BLaER1 (cell line): ENCODE data around the gene ERC2.

ENCODE experiments used
- H3K27ac ChIP-seq: shearing (Covaris generic); formaldehyde crosslinking; 2 replicates; pipeline ENCODE4 v1.8.1; 2022
- H3K27me3 ChIP-seq: shearing (Covaris generic); formaldehyde crosslinking; 2 replicates; pipeline ENCODE4 v1.8.1; 2022
- H3K36me3 ChIP-seq: shearing (Covaris generic); formaldehyde crosslinking; 2 replicates; pipeline ENCODE4 v1.8.1; 2022
- H3K4me1 ChIP-seq: shearing (Covaris generic); formaldehyde crosslinking; 2 replicates; pipeline ENCODE4 v1.8.1; 2022
- H3K4me2 ChIP-seq: shearing (Covaris generic); formaldehyde crosslinking; 2 replicates; pipeline ENCODE4 v1.8.1; 2022
- H3K4me3 ChIP-seq: shearing (Covaris generic); formaldehyde crosslinking; 2 replicates; pipeline ENCODE4 v1.8.1; 2022
- H3K9ac ChIP-seq: shearing (Covaris generic); formaldehyde crosslinking; 2 replicates; pipeline ENCODE4 v1.8.1; 2022
- H3K9me3 ChIP-seq: shearing (Covaris generic); formaldehyde crosslinking; 2 replicates; pipeline ENCODE4 v1.8.1; 2022
- H4K20me1 ChIP-seq: shearing (Covaris generic); formaldehyde crosslinking; 2 replicates; pipeline ENCODE4 v1.8.1; 2022
- Cebpa-rat ChIP-seq: shearing (Covaris generic); IDR thresholded peaks from 2 replicates; pipeline ENCODE4 v1.8.1; 2022

The ERC2 gene

DNA sequence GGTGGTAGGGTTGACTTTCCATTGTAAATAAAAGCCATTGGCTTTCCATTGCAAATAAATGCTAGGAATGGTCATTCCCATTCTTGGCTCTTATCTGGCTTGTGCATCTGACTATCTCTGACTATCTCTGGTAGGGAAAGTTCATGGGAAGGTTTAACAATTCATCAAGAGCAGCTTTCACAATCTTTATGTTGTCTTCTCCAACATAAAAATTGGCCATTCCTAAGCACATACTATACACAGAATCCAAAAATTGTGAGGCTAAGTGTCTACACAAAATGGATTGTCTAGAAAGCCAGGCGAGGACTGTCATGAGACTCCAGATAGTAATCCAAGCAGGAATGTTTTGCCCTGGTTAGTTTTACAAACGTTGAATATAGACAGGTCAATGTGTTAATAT, 926.8 kb downstream of the ERC2 start:
- no peaks in the 10 kb centered on the region for H3K4me1 ChIP-seq
- no peaks in the 10 kb centered on the region for H3K9me3 ChIP-seq
- no peak for TF ChIP-seq Cebpa-rat
- H3K4me3 ChIP-seq, result no peak overlapping the region
- no peaks in the 10 kb centered on the region for H3K27me3 ChIP-seq
- H3K9ac ChIP-seq, result no peak overlapping the region
- H4K20me1 ChIP-seq, result no peaks in the 10 kb centered on the region
- H3K4me2 ChIP-seq, result no peak overlapping the region
- no peaks in the 10 kb centered on the region for H3K36me3 ChIP-seq
- no peak overlapping the region for H3K27ac ChIP-seq

DNA sequence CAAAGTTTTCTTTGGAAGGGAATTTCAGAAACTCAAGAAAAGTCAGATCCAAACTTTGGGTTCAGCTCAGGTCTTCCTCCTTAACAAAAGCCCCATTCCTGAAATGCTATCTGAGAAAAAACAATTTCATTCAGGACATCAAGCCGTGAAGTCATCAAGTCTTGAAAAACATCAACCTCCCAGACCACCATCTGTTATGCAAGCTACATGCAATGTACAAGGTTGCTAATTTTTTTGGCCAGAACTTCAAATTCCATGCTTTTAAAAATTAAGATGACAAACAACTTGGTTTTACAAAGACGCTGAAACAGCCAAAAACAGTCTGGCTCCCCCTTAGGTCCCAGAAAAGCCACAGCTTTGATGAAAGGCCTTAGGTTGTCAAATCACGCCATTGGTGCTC, 927.3 kb downstream of the ERC2 start:
- Histone ChIP-seq H3K9me3 (no peaks in the 10 kb centered on the region), H3K9ac (no peak overlapping the region), H3K36me3 (no peaks in the 10 kb centered on the region), H4K20me1 (no peaks in the 10 kb centered on the region), H3K4me3 (no peak overlapping the region), H3K4me2 (no peak overlapping the region), H3K27ac (no peak overlapping the region), H3K4me1 (no peaks in the 10 kb centered on the region), H3K27me3 (no peaks in the 10 kb centered on the region)
- no peak for TF ChIP-seq Cebpa-rat

DNA sequence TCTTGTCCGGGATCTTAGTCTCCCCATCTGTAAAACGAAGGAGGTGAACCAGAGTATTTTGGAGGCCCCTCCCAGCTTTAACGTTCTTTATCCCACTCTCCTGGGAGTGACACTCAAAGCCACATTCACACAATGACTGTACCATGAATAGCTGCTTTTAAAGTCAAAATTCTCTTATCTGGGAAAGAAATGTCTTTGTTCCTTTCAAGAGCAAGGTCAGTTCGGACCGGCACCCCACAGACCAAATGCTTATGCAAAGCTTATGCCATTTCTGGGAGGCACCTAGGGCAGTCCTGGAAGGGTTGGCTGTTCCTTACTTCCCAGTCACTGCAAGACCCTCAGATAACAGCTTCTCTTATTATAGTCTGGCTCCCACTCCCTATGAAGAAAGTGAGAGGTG, 927.7 kb downstream of the ERC2 start:
- no peaks in the 10 kb centered on the region for H4K20me1 ChIP-seq
- TF ChIP-seq Cebpa-rat, result no peak
- no peak overlapping the region for H3K4me2 ChIP-seq
- no peaks in the 10 kb centered on the region for H3K27me3 ChIP-seq
- no peaks in the 10 kb centered on the region for H3K4me1 ChIP-seq
- no peak overlapping the region for H3K9ac ChIP-seq
- no peak overlapping the region for H3K4me3 ChIP-seq
- H3K27ac ChIP-seq, result no peak overlapping the region
- no peaks in the 10 kb centered on the region for H3K36me3 ChIP-seq
- no peaks in the 10 kb centered on the region for H3K9me3 ChIP-seq

DNA sequence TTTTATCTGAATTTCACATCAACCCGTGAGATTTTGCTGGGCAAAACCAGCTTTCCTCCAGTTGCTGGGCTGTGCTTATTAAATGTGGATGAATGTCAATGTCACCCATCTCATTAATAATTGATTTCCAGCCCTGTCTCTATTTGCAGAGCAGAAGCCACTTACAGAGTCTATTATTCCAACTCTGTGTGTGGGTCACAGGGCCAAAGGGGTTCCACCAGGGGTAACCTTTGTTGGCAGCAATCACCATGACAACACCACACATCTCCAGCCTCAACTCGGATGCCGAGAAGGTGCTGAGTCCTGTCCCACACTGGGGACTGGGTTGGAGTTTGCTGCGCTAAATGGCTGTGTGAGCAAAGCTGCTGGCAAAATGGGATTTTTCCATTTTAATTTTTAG, 930.1 kb downstream of the ERC2 start:
- Histone ChIP-seq H4K20me1 (no peaks in the 10 kb centered on the region), H3K4me1 (no peaks in the 10 kb centered on the region), H3K9ac (no peak overlapping the region), H3K27ac (no peak overlapping the region), H3K27me3 (no peaks in the 10 kb centered on the region), H3K4me3 (no peak overlapping the region), H3K36me3 (no peaks in the 10 kb centered on the region), H3K4me2 (no peak overlapping the region), H3K9me3 (no peaks in the 10 kb centered on the region)
- no peak for TF ChIP-seq Cebpa-rat

DNA sequence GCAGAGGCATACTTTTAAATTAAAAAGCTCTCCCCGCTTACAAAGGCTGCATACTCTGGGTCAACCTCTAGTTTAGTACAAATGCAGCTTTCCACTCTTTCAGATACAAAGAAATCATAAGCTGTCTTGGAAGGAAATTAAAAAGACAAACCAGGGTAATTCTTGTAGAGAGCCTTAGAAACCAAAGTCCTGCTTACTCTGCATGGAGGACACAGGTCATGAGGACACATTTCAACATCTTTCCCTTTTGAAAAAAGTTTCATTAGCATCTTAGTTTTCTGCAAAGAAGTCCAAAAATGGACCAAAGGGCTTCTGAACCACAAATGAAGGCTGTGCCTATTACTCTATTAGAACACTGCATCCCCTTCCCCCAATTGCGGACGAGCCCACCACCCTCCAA, 930.7 kb downstream of the ERC2 start:
- no peak for TF ChIP-seq Cebpa-rat
- Histone ChIP-seq H3K27me3 (no peaks in the 10 kb centered on the region), H3K9ac (no peak overlapping the region), H3K4me1 (no peaks in the 10 kb centered on the region), H3K27ac (no peak overlapping the region), H4K20me1 (no peaks in the 10 kb centered on the region), H3K36me3 (no peaks in the 10 kb centered on the region), H3K9me3 (no peaks in the 10 kb centered on the region), H3K4me3 (no peak overlapping the region), H3K4me2 (no peak overlapping the region)

DNA sequence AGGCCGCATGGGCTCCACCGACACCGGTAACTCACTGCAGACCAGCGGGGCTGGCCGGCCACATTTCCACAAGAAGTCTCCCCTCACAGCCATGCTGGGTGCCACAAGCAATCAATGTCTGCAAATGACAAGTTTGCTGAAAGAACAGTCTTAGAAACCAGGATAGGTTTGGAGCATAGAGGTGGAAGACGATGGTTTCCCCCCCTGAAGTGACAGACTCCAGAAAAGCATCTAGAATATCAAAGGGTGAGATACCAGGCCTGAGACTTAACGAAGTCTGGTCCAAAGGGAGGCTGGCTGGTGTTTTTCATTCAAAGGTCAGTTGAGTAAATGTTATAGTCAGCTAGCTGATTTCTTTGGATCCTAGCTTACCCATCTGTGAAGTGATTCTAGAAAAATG, 931.1 kb downstream of the ERC2 start:
- H3K4me1 ChIP-seq, result no peaks in the 10 kb centered on the region
- H3K4me2 ChIP-seq, result no peak overlapping the region
- no peak for TF ChIP-seq Cebpa-rat

DNA sequence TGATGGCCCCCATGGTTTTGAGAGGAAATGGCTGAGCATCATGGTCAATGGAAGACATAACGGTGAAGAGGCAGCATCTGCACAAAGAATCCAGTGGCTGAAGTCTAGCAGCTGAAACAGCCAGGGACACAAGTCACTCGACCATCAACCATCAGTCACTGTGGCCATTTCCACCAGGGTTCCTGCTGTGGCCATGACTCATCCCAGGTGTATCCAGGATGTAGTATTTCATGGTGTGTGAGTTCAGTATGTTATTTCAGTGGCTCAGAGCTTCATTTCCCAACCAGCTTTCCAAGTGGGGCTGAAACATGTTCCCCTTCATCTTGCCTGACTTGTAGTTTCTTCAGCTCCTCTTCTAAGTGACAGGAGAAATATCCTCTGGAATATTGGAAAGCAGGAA, 933.4 kb downstream of the ERC2 start:
- Histone ChIP-seq H3K9ac (no peak overlapping the region), H3K36me3 (no peaks in the 10 kb centered on the region), H3K4me3 (no peak overlapping the region), H3K4me1 (no peaks in the 10 kb centered on the region), H4K20me1 (no peaks in the 10 kb centered on the region), H3K9me3 (no peaks in the 10 kb centered on the region), H3K27me3 (no peaks in the 10 kb centered on the region), H3K4me2 (no peak overlapping the region), H3K27ac (no peak overlapping the region)
- no peak for TF ChIP-seq Cebpa-rat

More for the DNA sequence above, 931.1 kb downstream of the ERC2 start:
- H3K9ac ChIP-seq, result no peak overlapping the region
- H4K20me1 ChIP-seq, result no peaks in the 10 kb centered on the region
- no peaks in the 10 kb centered on the region for H3K9me3 ChIP-seq
- no peaks in the 10 kb centered on the region for H3K36me3 ChIP-seq
- H3K4me3 ChIP-seq, result no peak overlapping the region
- no peak overlapping the region for H3K27ac ChIP-seq
- H3K27me3 ChIP-seq, result no peaks in the 10 kb centered on the region

DNA sequence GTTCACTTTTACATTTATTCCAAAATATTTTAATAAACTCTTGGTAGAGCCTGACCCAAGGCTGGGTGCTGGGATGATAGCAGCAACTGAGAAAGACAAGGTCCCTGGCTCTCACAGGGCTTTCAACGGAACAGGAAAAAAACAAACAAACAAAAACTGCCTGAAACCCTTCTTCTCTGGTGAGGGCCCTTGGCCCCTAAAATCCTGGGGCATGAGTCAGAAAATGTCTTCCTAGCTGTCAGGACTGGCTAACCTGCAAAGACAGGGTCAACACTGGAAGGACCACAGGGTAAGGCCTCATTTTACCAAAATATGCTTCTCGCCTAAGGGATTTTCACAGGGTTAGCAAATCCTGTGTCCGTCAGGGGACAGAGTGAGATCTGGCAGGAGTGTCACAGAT, 935.5 kb downstream of the ERC2 start:
- no peak overlapping the region for H3K4me3 ChIP-seq
- no peaks in the 10 kb centered on the region for H4K20me1 ChIP-seq
- H3K27me3 ChIP-seq, result no peaks in the 10 kb centered on the region
- H3K4me2 ChIP-seq, result no peak overlapping the region
- no peak overlapping the region for H3K27ac ChIP-seq
- no peak overlapping the region for H3K9ac ChIP-seq
- H3K9me3 ChIP-seq, result no peaks in the 10 kb centered on the region
- no peaks in the 10 kb centered on the region for H3K36me3 ChIP-seq
- H3K4me1 ChIP-seq, result no peaks in the 10 kb centered on the region
- TF ChIP-seq Cebpa-rat, result no peak

DNA sequence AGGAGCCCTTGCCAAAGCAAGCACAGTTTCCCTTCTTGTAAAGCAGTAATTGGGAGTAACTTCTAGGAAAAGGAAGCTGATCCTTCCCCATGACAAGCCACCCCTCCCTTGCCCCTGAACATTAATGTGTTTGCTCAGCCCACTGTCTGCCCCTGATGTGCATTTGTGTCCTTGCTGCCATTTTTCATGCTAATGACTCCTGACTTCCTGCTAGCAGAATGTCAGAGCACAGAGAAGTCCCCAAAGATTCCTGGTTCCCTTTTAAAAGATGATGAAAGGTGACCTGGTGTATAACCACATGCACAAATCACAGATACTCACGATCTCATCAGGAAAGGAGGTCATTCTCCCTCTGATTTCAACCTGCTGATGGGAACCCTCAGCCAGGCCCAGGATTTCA, 936.9 kb downstream of the ERC2 start:
- H3K36me3 ChIP-seq, result no peaks in the 10 kb centered on the region
- no peak overlapping the region for H3K9ac ChIP-seq
- H3K4me2 ChIP-seq, result no peak overlapping the region
- TF ChIP-seq Cebpa-rat, result no peak
- no peaks in the 10 kb centered on the region for H3K9me3 ChIP-seq
- no peaks in the 10 kb centered on the region for H4K20me1 ChIP-seq
- H3K27ac ChIP-seq, result no peak overlapping the region
- H3K27me3 ChIP-seq, result no peaks in the 10 kb centered on the region
- no peak overlapping the region for H3K4me3 ChIP-seq
- no peaks in the 10 kb centered on the region for H3K4me1 ChIP-seq

DNA sequence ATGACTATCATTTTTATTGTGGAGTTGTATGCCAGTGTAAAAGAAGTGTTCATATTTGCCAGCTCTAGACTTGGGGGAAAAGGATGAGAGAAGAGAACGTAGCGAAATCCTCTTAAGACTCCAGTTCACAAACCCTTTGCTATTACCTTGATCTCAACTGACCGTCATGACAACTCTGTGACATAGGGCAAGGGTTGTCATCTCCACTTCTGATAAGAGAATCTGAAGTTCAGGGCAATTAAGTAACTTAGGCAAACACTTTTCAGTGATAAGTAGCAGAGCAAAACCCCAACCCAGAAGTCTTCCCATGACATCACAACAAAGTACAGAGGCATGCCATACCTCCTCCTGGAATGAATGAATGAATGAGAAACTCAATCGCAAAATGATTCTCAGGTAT, 940.9 kb downstream of the ERC2 start:
- no peaks in the 10 kb centered on the region for H3K36me3 ChIP-seq
- peaks cover 21% of the 10 kb centered on the region for H3K4me1 ChIP-seq
- no peaks in the 10 kb centered on the region for H4K20me1 ChIP-seq
- no peaks in the 10 kb centered on the region for H3K27me3 ChIP-seq
- H3K9me3 ChIP-seq, result no peaks in the 10 kb centered on the region
- H3K27ac ChIP-seq, result no peak overlapping the region
- no peak for TF ChIP-seq Cebpa-rat
- no peak overlapping the region for H3K4me3 ChIP-seq
- no peak overlapping the region for H3K4me2 ChIP-seq
- no peak overlapping the region for H3K9ac ChIP-seq

DNA sequence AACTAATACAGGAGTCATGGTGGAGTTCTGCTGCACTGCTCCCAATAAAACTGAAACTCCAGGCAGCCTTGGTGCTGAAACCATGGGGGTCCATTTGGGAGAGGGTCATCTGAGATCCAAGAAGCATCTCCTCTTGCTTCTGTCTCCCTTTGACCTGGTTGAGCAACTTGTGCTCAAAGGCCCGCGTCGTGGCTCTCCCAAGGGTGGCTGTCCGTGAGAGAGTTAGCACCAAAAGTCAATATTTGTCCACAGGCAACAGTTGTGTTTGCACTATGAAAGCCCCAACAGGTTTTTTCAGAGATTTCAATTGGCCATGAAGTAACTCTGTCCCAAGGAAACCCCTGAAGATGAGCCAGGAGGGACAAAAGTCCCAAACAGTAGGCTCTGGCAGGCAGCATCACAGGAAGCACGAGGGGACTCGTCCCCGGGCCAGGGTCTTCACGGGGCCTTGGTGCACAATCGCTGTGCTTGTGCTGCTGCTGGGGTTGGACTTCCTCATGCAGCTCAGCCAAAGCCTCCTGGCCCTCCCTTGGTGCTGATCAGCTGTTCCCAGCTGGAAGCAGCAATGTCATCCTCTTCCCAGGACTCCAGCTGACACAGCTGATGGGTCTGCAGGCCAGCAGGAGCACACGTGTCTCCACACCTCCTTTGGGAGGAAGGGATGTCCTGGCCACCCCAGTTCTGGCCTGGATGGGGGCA, 941.8 kb downstream of the ERC2 start:
- no peak overlapping the region for H3K4me3 ChIP-seq
- no peaks in the 10 kb centered on the region for H3K36me3 ChIP-seq
- H3K4me2 ChIP-seq, result no peak overlapping the region
- H3K27ac ChIP-seq, result no peak overlapping the region
- no peak for TF ChIP-seq Cebpa-rat
- no peaks in the 10 kb centered on the region for H3K9me3 ChIP-seq
- H4K20me1 ChIP-seq, result no peaks in the 10 kb centered on the region
- no peaks in the 10 kb centered on the region for H3K27me3 ChIP-seq
- no peak overlapping the region for H3K9ac ChIP-seq
- peaks cover 30% of the 10 kb centered on the region for H3K4me1 ChIP-seq
